ENCODE results near the gene BUD13. TPM values are rescaled to one million over a fixed set of nuclear protein-coding genes. Genes with fewer than 3 reads are reported as not detected.

Gene BUD13
- total and polyA plus RNA-seq, 2 of the 13 experiments (the other 11 are each of a cell fraction or from before 2014, with no cell fraction given): 13.3 to 25.9 TPM

- no peak for TF ChIP-seq ATF5 (CRISPR knock-in tag; IDR thresholded peaks at IDR 0.05; ENCODE audit: low read depth)
- no peak for TF ChIP-seq RERE (CRISPR knock-in tag; IDR thresholded peaks at IDR 0.05; ENCODE audit: low read depth)
- TF ChIP-seq HDAC6 (IDR thresholded peaks at IDR 0.05; ENCODE audit: low read depth, low read length): no peak
- peak; percentile 93; the same call in 1 of the 2 replicates for TF ChIP-seq THAP9 (CRISPR knock-in tag; IDR thresholded peaks at IDR 0.05; ENCODE audit: borderline replicate concordance)
- TF ChIP-seq ERF (CRISPR knock-in tag; IDR thresholded peaks at IDR 0.05): peak; percentile 95
- TF ChIP-seq ZNF337 (CRISPR knock-in tag; IDR thresholded peaks at IDR 0.05; ENCODE audit: borderline replicate concordance, low read depth): peak; percentile 73; the same call in 1 of the 2 replicates
- TF ChIP-seq ZNF296 (CRISPR knock-in tag; conservative IDR thresholded peaks at IDR 0.05): no peak
- TF ChIP-seq EZH2 (conservative IDR thresholded peaks at IDR 0.05; ENCODE audit: low read depth, low read length): no peak
- no peak for TF ChIP-seq KDM6A (CRISPR knock-in tag; IDR thresholded peaks at IDR 0.05; ENCODE audit: low read depth)
- TF ChIP-seq ZNF800 (CRISPR knock-in tag; IDR thresholded peaks at IDR 0.05): peak; percentile 74
- peak; percentile 57; the same call in 1 of the 2 replicates for TF ChIP-seq MIXL1 (CRISPR knock-in tag; IDR thresholded peaks at IDR 0.05)
Observed at GRCh38 chr11:116772443-116773202, at the start of gene BUD13 (continued).

All from HepG2 (cell line).